Thyroid gland (tissue), 4 donors: ENCODE data around the gene QDPR.

Experiments
- CTCF ChIP-seq, 6 experiments: fragments of 200-600 bp in 3 of 6; fragments of 450-650 bp in 3 of 6; sonication (generic) in 3 of 6; IDR thresholded peaks; one replicate each; pipeline ENCODE4 v1.5.1; 2016 to 2019; ENCODE audit warnings: antibody characterized with exemption in 6 of 6, mild to moderate bottlenecking in 2 of 6, inconsistent platforms in 1 of 6, moderate library complexity in 1 of 6
- POLR2A ChIP-seq, 2 donors: fragments of 450-650 bp; IDR thresholded peaks; one replicate each; pipeline ENCODE4 v1.6.1; 2017; ENCODE audit warnings: antibody characterized with exemption in 2 of 2, mild to moderate bottlenecking in 2 of 2, moderate library complexity in 1 of 2

GRCh38 chr4:17515445-17516407 is 3.8 kb upstream of the QDPR start:
- TF ChIP-seq CTCF (IDR thresholded peaks at IDR 0.05): no peak
- no peak for TF ChIP-seq POLR2A (IDR thresholded peaks at IDR 0.05)
